Loucy (cell line): ENCODE measurements around the gene TMEM259.

Experiments used
- H2AFZ ChIP-seq: fragments of 200-600 bp; sonication (generic); 2 replicates; pipeline ENCODE4 v1.6.0; 2016; ENCODE audit warnings: antibody characterized with exemption, mild to moderate bottlenecking, low read length, moderate library complexity
- H3F3A ChIP-seq: fragments of 200-600 bp; 2 replicates; pipeline ENCODE4 v1.6.0; 2016; ENCODE audit warnings: antibody characterized with exemption, low read depth, mild to moderate bottlenecking
- H3K27me3 ChIP-seq: fragments of 200-600 bp; sonication (generic); 2 replicates; pipeline ENCODE4 v1.6.1; 2014; ENCODE audit warnings: low read length, mild to moderate bottlenecking; ENCODE audit not compliant: insufficient read depth, poor library complexity, severe bottlenecking
- H3K36me3 ChIP-seq: fragments of 200-600 bp; sonication (generic); 2 replicates; pipeline ENCODE4 v1.6.1; 2016; ENCODE audit warnings: low read length; ENCODE audit not compliant: insufficient read depth
- H3K4me1 ChIP-seq: fragments of 200-600 bp; sonication (generic); 2 replicates; pipeline ENCODE4 v1.5.1; 2014; ENCODE audit warnings: low read length, mild to moderate bottlenecking; ENCODE audit not compliant: insufficient read depth, poor library complexity, severe bottlenecking
- H3K4me2 ChIP-seq: fragments of 200-600 bp; sonication (generic); 2 replicates; pipeline ENCODE4 v1.6.0; 2014; ENCODE audit warnings: antibody characterized with exemption, low read length, low read depth, mild to moderate bottlenecking; ENCODE audit not compliant: poor library complexity, severe bottlenecking
- H3K4me3 ChIP-seq: fragments of 200-600 bp; sonication (generic); 2 replicates; pipeline ENCODE4 v1.5.1; 2014; ENCODE audit warnings: low read length, mild to moderate bottlenecking, mixed read lengths; ENCODE audit not compliant: poor library complexity, severe bottlenecking
- H3K79me2 ChIP-seq: fragments of 200-600 bp; sonication (generic); 2 replicates; pipeline ENCODE4 v1.6.1; 2014; ENCODE audit warnings: low read length; ENCODE audit not compliant: insufficient read depth
- H3K9ac ChIP-seq: fragments of 200-600 bp; sonication (generic); 2 replicates; pipeline ENCODE4 v1.6.0; 2014; ENCODE audit warnings: mild to moderate bottlenecking, low read depth, low read length, moderate library complexity; ENCODE audit not compliant: poor library complexity, severe bottlenecking
- H3K9me2 ChIP-seq: fragments of 200-600 bp; sonication (generic); replicated peaks from 2 replicates; pipeline ENCODE4 v1.6.1; 2016; ENCODE audit warnings: low read depth, low read length, mixed read lengths
- H3K9me3 ChIP-seq: fragments of 200-600 bp; sonication (generic); 2 replicates; pipeline ENCODE4 v1.6.1; 2014; ENCODE audit warnings: mild to moderate bottlenecking, antibody characterized with exemption, low read length, low read depth; ENCODE audit not compliant: insufficient read depth
- H4K20me1 ChIP-seq: fragments of 200-600 bp; sonication (generic); 2 replicates; pipeline ENCODE4 v1.6.0; 2014; ENCODE audit warnings: antibody characterized with exemption, low read length, mild to moderate bottlenecking; ENCODE audit not compliant: insufficient read depth, poor library complexity, severe bottlenecking
- EZH2phosphoT487 ChIP-seq: fragments of 200-600 bp; IDR thresholded peaks from 2 replicates; pipeline ENCODE4 v1.6.1; 2018; ENCODE audit warnings: antibody characterized with exemption, mild to moderate bottlenecking, moderate library complexity, borderline replicate concordance
- TF ChIP-seq, protein P1 (sequence below): fragments of 200-600 bp; sonication (generic); conservative IDR thresholded peaks from 2 replicates; pipeline ENCODE4 v1.5.1; 2014; ENCODE audit warnings: mild to moderate bottlenecking, antibody characterized with exemption, low read length

TMEM259 gene

DNA sequence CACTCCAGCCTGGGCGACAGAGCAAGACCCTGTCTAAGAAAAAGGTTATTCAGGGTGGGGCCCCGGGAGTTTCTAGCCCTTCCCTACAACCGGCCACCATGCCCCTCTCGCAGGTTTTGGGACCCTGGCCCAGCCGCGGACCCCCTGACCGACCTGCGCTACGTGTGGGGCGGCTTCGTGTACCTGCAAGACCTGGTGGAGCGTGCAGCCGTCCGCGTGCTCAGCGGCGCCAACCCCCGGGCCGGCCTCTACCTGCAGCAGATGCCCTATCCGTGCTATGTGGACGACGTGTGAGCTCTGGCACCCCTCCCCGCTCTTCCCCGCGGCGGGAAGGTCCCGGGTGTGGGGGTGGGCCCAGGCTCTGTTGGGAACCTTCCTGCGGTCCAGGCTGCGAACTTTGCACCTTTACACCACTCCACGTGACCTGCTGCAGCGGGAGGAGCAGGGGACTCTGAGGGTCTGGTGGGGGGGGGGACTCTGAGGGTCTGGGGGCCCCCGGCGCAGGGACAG, 25.2 kb upstream of the TMEM259 start:
- peaks cover 2% of the 10 kb centered on the region for H3K4me1 ChIP-seq

DNA sequence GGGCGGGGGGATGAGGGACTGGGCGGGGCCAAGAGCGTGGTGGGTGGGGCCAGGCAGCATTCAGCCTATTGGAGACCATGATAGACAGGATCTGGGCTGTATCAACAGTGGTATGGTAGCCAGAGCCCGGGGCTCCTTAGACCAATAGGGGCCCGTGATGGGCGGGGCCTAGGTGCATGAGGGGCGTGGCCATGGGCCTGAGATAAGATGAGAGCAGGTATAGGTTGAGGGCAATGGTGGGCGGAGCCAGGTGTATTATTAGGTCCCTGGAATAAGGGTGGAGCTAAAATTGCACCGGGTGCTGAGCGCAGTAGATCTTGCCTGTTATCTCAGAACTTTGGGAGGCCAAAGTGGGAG, 24.3 kb upstream of the TMEM259 start:
- Histone ChIP-seq H3K4me3 (no peak overlapping the region), H3K9me2 (no peaks in the 10 kb centered on the region), H3K27me3 (no peaks in the 10 kb centered on the region), H3K4me1 (peaks cover 11% of the 10 kb centered on the region), H3K9me3 (no peaks in the 10 kb centered on the region), H2AFZ (no peak overlapping the region), H3F3A (no peaks in the 10 kb centered on the region), H4K20me1 (no peaks in the 10 kb centered on the region), H3K4me2 (no peak overlapping the region), H3K36me3 (no peaks in the 10 kb centered on the region), H3K9ac (no peak overlapping the region), H3K79me2 (no peaks in the 10 kb centered on the region)
- no peak for TF ChIP-seq EZH2phosphoT487
- TF ChIP-seq, protein P1, sequence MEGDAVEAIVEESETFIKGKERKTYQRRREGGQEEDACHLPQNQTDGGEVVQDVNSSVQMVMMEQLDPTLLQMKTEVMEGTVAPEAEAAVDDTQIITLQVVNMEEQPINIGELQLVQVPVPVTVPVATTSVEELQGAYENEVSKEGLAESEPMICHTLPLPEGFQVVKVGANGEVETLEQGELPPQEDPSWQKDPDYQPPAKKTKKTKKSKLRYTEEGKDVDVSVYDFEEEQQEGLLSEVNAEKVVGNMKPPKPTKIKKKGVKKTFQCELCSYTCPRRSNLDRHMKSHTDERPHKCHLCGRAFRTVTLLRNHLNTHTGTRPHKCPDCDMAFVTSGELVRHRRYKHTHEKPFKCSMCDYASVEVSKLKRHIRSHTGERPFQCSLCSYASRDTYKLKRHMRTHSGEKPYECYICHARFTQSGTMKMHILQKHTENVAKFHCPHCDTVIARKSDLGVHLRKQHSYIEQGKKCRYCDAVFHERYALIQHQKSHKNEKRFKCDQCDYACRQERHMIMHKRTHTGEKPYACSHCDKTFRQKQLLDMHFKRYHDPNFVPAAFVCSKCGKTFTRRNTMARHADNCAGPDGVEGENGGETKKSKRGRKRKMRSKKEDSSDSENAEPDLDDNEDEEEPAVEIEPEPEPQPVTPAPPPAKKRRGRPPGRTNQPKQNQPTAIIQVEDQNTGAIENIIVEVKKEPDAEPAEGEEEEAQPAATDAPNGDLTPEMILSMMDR, result no peak

More for the DNA sequence above, 25.2 kb upstream of the TMEM259 start:
- Histone ChIP-seq H3K4me3 (no peak overlapping the region), H4K20me1 (no peaks in the 10 kb centered on the region), H3F3A (no peaks in the 10 kb centered on the region), H3K9ac (no peak overlapping the region), H3K27me3 (no peaks in the 10 kb centered on the region), H2AFZ (no peak overlapping the region), H3K4me2 (no peak overlapping the region), H3K9me2 (no peaks in the 10 kb centered on the region), H3K36me3 (no peaks in the 10 kb centered on the region), H3K9me3 (no peaks in the 10 kb centered on the region), H3K79me2 (no peaks in the 10 kb centered on the region)
- TF ChIP-seq, protein P1, result no peak
- no peak for TF ChIP-seq EZH2phosphoT487

DNA sequence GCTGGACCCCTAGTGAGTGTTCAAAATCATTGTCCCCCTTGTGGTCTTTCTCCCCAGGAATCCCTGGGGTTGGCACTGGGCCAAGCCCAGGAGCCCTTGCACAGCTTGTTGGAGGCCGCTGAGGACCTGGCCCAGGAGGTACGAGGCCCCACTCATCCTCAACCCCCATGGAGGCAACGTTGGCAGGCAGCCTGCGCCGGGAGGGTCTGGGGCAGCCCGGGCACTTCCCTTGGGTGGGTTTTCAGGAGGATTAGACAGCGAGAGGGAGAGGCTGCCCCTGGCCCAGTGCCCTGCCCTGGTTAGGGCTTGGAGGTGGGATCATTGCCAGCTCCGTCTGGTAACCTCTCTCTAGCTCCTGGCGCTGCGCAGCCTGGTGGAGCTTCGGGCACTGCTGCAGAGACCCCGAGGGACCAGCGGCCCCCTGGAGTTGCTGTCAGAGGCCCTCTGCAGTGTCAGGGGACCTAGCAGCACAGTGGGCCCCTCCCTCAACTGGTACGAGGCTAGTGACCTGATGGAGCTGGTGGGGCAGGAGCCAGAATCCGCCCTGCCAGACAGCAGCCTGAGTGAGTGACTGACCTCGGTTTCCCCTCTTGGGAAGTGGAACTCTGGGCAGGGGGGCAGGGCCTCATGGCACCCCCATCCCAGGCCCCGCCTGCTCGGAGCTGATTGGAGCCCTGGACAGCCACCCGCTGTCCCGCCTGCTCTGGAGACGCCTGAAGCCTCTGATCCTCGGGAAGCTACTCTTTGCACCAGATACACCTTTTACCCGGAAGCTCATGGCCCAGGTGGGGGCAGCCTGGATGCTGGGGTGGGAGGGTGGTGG, 22.0 kb upstream of the TMEM259 start:
- Histone ChIP-seq H4K20me1 (peaks cover 3% of the 10 kb centered on the region), H3K9me3 (no peaks in the 10 kb centered on the region), H3K9me2 (no peaks in the 10 kb centered on the region), H3F3A (peaks cover 10% of the 10 kb centered on the region), H3K36me3 (no peaks in the 10 kb centered on the region), H3K9ac (no peak overlapping the region), H2AFZ (no peak overlapping the region), H3K4me2 (no peak overlapping the region), H3K79me2 (no peaks in the 10 kb centered on the region), H3K4me1 (peaks cover 32% of the 10 kb centered on the region), H3K4me3 (no peak overlapping the region), H3K27me3 (no peaks in the 10 kb centered on the region)
- TF ChIP-seq EZH2phosphoT487, result no peak
- TF ChIP-seq, protein P1, result no peak
